DMS153 (cell line): ENCODE data around the gene PNPLA1.
"Not testable (repeated sequence)": the region's sequence is repeated elsewhere in the genome, so short reads cannot be mapped to it uniquely, and the experiment has no call there.

ENCODE experiments used
- DNase-seq: peaks from one replicate; lab custom pipeline; 2025; lab: John Stamatoyannopoulos, UW

Gene PNPLA1

GRCh38 chr6:36336208-36336710, 66.4 kb downstream of the PNPLA1 start:
- DNase-seq = no peak

- DNase-seq = no peak
Measured at GRCh38 chr6:36336779-36337241, 67.0 kb downstream of the PNPLA1 start, which contains the start of gene BNIP5. Gene BNIP5, minus strand, starts transcription at chr6:36336888. Its CDS starts 6,198 bp downstream, at chr6:36330690.

GRCh38 chr6:36337814-36338213, 68.0 kb downstream of the PNPLA1 start:
- no peak for DNase-seq

GRCh38 chr6:36338223-36338622, 68.4 kb downstream of the PNPLA1 start:
- not testable (repeated sequence) for DNase-seq

GRCh38 chr6:36339146-36339545, 69.3 kb downstream of the PNPLA1 start:
- no peak for DNase-seq

GRCh38 chr6:36340306-36340617, 70.4 kb downstream of the PNPLA1 start:
- DNase-seq = no peak

GRCh38 chr6:36340618-36341454, 71.0 kb downstream of the PNPLA1 start:
- no peak for DNase-seq

GRCh38 chr6:36343109-36343680, 73.3 kb downstream of the PNPLA1 start:
- DNase-seq = no peak

GRCh38 chr6:36345681-36346466, 76.0 kb downstream of the PNPLA1 start:
- no peak for DNase-seq

GRCh38 chr6:36346486-36347273, 76.8 kb downstream of the PNPLA1 start:
- no peak for DNase-seq

GRCh38 chr6:36347621-36348020, 77.8 kb downstream of the PNPLA1 start:
- DNase-seq = no peak

GRCh38 chr6:36349240-36349639, 79.4 kb downstream of the PNPLA1 start:
- peak; percentile 78 for DNase-seq

GRCh38 chr6:36350082-36350481, 80.2 kb downstream of the PNPLA1 start:
- no peak for DNase-seq

- no peak for DNase-seq
Measured at GRCh38 chr6:36350681-36351571, 81.1 kb downstream of the PNPLA1 start.

GRCh38 chr6:36352477-36353157, 82.8 kb downstream of the PNPLA1 start:
- no peak for DNase-seq

- DNase-seq = no peak
Measured at GRCh38 chr6:36353411-36353915, 83.6 kb downstream of the PNPLA1 start.

- no peak for DNase-seq
Measured at GRCh38 chr6:36355819-36356218, 86.0 kb downstream of the PNPLA1 start.

- DNase-seq = no peak
Measured at GRCh38 chr6:36357872-36358225, 88.0 kb downstream of the PNPLA1 start.
